GM12801 (cell line): ENCODE results near the gene PLOD2.

Source experiments
- TF ChIP-seq, protein P1 (sequence below): IDR thresholded peaks from one replicate; pipeline ENCODE4 v1.5.1; 2011; ENCODE audit warnings: control low read depth; ENCODE audit not compliant: insufficient read length; ENCODE audit errors: extremely low read depth

The PLOD2 gene

GRCh38 chr3:146100180-146100579, 60.8 kb downstream of the PLOD2 start:
- TF ChIP-seq, protein P1, sequence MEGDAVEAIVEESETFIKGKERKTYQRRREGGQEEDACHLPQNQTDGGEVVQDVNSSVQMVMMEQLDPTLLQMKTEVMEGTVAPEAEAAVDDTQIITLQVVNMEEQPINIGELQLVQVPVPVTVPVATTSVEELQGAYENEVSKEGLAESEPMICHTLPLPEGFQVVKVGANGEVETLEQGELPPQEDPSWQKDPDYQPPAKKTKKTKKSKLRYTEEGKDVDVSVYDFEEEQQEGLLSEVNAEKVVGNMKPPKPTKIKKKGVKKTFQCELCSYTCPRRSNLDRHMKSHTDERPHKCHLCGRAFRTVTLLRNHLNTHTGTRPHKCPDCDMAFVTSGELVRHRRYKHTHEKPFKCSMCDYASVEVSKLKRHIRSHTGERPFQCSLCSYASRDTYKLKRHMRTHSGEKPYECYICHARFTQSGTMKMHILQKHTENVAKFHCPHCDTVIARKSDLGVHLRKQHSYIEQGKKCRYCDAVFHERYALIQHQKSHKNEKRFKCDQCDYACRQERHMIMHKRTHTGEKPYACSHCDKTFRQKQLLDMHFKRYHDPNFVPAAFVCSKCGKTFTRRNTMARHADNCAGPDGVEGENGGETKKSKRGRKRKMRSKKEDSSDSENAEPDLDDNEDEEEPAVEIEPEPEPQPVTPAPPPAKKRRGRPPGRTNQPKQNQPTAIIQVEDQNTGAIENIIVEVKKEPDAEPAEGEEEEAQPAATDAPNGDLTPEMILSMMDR = no peak

DNA sequence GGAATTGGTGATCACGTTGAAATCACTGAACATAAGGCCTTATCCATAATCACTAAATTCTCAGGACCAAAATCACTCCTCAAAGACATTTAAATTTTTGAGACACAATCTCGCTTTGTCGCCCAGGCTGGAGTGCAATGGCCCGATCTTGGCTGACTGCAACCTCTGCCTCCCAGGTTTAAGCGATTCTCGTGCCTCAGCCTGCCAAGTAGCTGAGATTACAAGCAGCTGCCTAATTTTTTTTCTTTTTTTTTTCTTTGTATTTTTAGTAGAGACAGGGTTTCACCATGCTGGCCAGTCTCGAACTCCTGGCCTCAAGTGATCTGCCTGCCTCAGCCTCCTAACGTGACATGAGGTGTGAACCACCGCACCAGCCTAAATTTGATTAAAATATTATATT, 61.7 kb downstream of the PLOD2 start:
- TF ChIP-seq, protein P1 = no peak

DNA sequence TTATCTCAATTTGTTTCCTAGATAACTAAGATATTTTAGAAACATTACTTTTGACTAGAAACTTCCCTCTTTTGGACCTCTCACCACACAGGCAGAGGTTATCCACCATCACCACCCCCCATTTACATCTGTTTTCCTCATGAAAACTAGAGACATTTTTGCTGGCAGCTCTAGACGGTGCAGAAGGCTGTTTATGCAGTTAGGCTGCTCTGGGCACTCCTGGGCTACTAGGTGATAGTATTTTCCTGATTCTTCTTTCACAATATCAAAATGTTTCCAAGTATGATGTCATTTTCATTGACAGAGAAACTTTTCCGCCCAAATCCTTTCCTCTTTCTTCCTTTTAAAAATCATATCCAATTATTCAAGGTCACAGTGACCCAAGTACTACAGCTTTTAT, 67.1 kb downstream of the PLOD2 start:
- TF ChIP-seq, protein P1 = no peak

DNA sequence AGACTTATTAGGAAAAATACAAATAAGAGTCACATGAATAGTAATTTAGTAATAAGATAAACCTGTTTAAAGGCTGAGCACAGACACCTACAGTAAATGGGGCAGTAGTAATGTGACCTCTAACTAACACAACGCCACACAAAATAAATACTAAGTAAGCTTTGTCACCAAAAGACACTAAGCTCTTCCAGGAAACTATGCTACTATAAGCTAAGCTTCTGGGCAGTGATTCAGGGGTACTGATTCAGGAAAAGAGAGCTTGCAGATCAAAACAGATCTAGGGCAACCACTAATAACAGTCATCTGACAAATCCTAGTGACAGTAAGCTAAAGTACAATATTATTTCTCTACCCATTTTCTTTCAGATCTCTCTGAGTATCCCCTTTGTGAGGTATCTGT, 68.8 kb downstream of the PLOD2 start:
- TF ChIP-seq, protein P1 = no peak

DNA sequence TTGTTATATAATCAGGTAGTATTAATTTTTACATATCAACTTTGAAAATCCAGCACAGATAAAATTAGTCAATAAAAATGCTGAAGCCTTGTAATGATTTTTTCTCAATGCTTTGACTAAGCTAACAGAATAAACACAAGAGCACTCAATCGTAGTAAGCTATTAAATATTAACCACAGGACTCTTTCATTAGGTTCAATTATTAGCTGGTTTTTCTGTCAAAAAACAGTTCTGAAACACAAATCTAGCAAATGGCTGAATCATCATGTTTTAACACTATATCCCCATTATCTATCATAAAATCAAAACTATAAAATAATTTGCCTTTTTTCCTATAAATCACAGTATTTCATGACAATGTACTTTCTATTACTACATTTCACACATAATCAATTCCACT, 69.6 kb downstream of the PLOD2 start:
- TF ChIP-seq, protein P1 = no peak

- TF ChIP-seq, protein P1 = no peak
Observed at GRCh38 chr3:146090521-146090920, 70.5 kb downstream of the PLOD2 start.

GRCh38 chr3:146088840-146089239, 72.1 kb downstream of the PLOD2 start:
- TF ChIP-seq, protein P1 = no peak

DNA sequence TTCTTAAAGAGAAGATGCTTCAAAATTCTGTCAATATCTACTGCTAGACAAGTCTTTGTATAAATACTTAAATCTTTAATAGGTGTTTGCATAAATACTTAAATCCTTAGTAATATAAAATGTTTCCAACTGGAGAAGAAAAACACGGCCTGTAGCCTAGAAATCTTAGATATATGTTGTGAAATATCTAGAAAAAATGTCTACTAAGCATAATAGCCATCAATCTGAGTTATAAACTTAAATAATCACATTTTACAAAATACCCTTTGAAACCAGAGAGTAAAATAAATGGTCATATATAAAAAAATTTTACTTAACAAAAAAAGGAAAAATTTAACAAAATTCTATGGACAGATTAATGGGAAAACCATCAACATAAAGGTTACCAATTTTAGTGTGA, 73.9 kb downstream of the PLOD2 start:
- TF ChIP-seq, protein P1 = no peak
